ENCODE results near the gene CWC22. TPM values are rescaled to one million over a fixed set of nuclear protein-coding genes. Genes with fewer than 3 reads are reported as not detected.

The CWC22 gene
- total and polyA plus RNA-seq, 2 donors (not counting 1 experiment from before 2014, with no cell fraction given), result 6.3 to 28.7 TPM

- CTCF ChIA-PET, result no interaction called here
- no peak overlapping the region for H3K4me2 ChIP-seq (replicated peaks; ENCODE audit: low read depth, low read length, poor library complexity, severe bottlenecking)
Measured at GRCh38 chr2:179987916-179988315, 19.2 kb downstream of the CWC22 start.

More at GRCh38 chr2:179987916-179988315, 19.2 kb downstream of the CWC22 start:
- Histone ChIP-seq H3K79me2 (ENCODE audit: control insufficient read depth, insufficient read depth, low read length) (peaks cover 13% of the 10 kb centered on the region), H3K9me3 (ENCODE audit: control extremely low read depth in 1 of 3, control insufficient read depth in 2 of 3, insufficient read depth in 1 of 3, low read length in 2 of 3) (peaks cover 0 to 3% (median 0%) of the 10 kb centered on the region in 3 donors), H3K36me3 (replicated peaks in 1 of 2; ENCODE audit: control extremely low read depth in 1 of 2, control insufficient read depth in 1 of 2, extremely low read depth in 1 of 2, insufficient read depth in 2 of 2, low read length in 1 of 2) (peaks cover 2 to 69% of the 10 kb centered on the region in 2 experiments), H4K20me1 (ENCODE audit: control insufficient read depth, insufficient read depth, low read length, poor library complexity, severe bottlenecking) (peaks cover 27% of the 10 kb centered on the region), H3K27me3 (replicated peaks in 1 of 4; ENCODE audit: control extremely low read depth in 1 of 4, control insufficient read depth in 3 of 4, insufficient read depth in 4 of 4, low read length in 3 of 4) (no peaks in the 10 kb centered on the region), H3K27ac (ENCODE audit: low read length in 2 of 2) (no peak overlapping the region), H3K9ac (ENCODE audit: low read length) (no peak overlapping the region), H3K4me1 (ENCODE audit: control insufficient read depth in 2 of 2, insufficient read depth in 2 of 2, low read length in 2 of 2) (no peaks in the 10 kb centered on the region), H2AFZ (ENCODE audit: insufficient read depth, low read depth, low read length, poor library complexity, severe bottlenecking) (no peak overlapping the region), H3K4me3 (ENCODE audit: control extremely low read depth in 1 of 5, extremely low read depth in 1 of 5, insufficient read depth in 1 of 5, low read depth in 2 of 5, low read length in 4 of 5) (no peak overlapping the region)
- no peak for DNase-seq
- POLR2A ChIA-PET, result no interaction called here
- Mint-ChIP-seq H3K4me3 (no peak overlapping the region), H3K9me3 (ENCODE audit: insufficient read depth) (no peaks in the 10 kb centered on the region), H3K27me3 (no peaks in the 10 kb centered on the region), H3K27ac (no peak overlapping the region), H3K4me1 (peaks cover 12% of the 10 kb centered on the region)
- TF ChIP-seq EZH2 (IDR thresholded peaks at IDR 0.05; ENCODE audit: borderline replicate concordance, insufficient read depth, low read depth, low read length, poor library complexity, severe bottlenecking), result no peak
- TF ChIP-seq CTCF (IDR thresholded peaks at IDR 0.05), result no peak
- ATAC-seq (ENCODE audit: low read depth), result no peak
- WGBS (ENCODE audit: insufficient coverage), result no CpG with 5 or more reads among the region's 1 CpG
- intact Hi-C loops (cut with micrococcal nuclease), result no loop called here
